OCI-LY7 (cell line): Measurements from ENCODE around the gene MRRF. TPM values are rescaled to one million over a fixed set of nuclear protein-coding genes. Genes with fewer than 3 reads are reported as not detected.

Source experiments
- BruUV-seq: library from RNA; stranded (reverse); fragments of 400-500 nt; replicated peaks from 2 replicates; lab custom pipeline; 2021; lab: Mats Ljungman, UMichigan
- CTCF ChIA-PET: fragments of 300-600 bp; sonication (Branson Sonifier 250); formaldehyde crosslinking; loops from one replicate; lab custom pipeline; 2022; ENCODE audit warnings: antibody characterized with exemption; ENCODE audit not compliant: unreplicated experiment; lab: Charles Lee
- POLR2A ChIA-PET: fragments of 300-600 bp; sonication (Branson Sonifier 250); formaldehyde crosslinking; loops from one replicate; lab custom pipeline; 2022; ENCODE audit warnings: antibody characterized with exemption; lab: Charles Lee
- DNase-seq: peaks from one replicate; pipeline ENCODE4 v3.0.0-alpha.2; 2015; ENCODE audit warnings: low spot score
- H2AFZ ChIP-seq: fragments of 200-600 bp; sonication (generic), shearing (Covaris generic); 2 replicates; pipeline ENCODE4 v1.6.1; 2014; ENCODE audit warnings: mild to moderate bottlenecking, antibody characterized with exemption, low read length, moderate library complexity
- H3K27ac ChIP-seq: fragments of 200-600 bp; sonication (generic); 2 replicates; pipeline ENCODE4 v1.5.1; 2014; ENCODE audit warnings: mixed run types, low read depth, mild to moderate bottlenecking, moderate library complexity, low read length, inconsistent platforms; ENCODE audit not compliant: poor library complexity, severe bottlenecking
- H3K36me3 ChIP-seq: fragments of 200-600 bp; sonication (generic); 2 replicates; pipeline ENCODE4 v1.6.1; 2014; ENCODE audit warnings: mild to moderate bottlenecking, antibody characterized with exemption, low read length, moderate library complexity, mixed read lengths; ENCODE audit not compliant: insufficient read depth
- H3K4me1 ChIP-seq: fragments of 200-600 bp; sonication (generic); 2 replicates; pipeline ENCODE4 v1.5.1; 2014; ENCODE audit warnings: mild to moderate bottlenecking, low read length; ENCODE audit not compliant: insufficient read depth, poor library complexity, severe bottlenecking
- H3K4me2 ChIP-seq: fragments of 200-600 bp; sonication (generic); 2 replicates; pipeline ENCODE4 v1.6.1; 2014; ENCODE audit warnings: mild to moderate bottlenecking, low read length
- H3K4me3 ChIP-seq: fragments of 200-600 bp; sonication (generic); 2 replicates; pipeline ENCODE4 v1.5.1; 2014; ENCODE audit warnings: mild to moderate bottlenecking, low read depth, low read length; ENCODE audit not compliant: poor library complexity, severe bottlenecking
- H3K79me2 ChIP-seq: fragments of 200-600 bp; sonication (generic); 2 replicates; pipeline ENCODE4 v1.6.1; 2016; ENCODE audit warnings: low read depth, mild to moderate bottlenecking, low read length, moderate library complexity, mixed read lengths; ENCODE audit not compliant: insufficient read depth
- H3K9me2 ChIP-seq: fragments of 200-600 bp; sonication (generic); 2 replicates; pipeline ENCODE4 v1.6.1; 2016; ENCODE audit warnings: mild to moderate bottlenecking, low read length, mixed read lengths; ENCODE audit not compliant: insufficient read depth
- H3K9me3 ChIP-seq: fragments of 200-600 bp; sonication (generic); 2 replicates; pipeline ENCODE4 v1.6.1; 2014; ENCODE audit warnings: mild to moderate bottlenecking, mixed run types, low read length, mixed read lengths
- H4K20me1 ChIP-seq: fragments of 200-600 bp; sonication (generic); 2 replicates; pipeline ENCODE4 v1.6.1; 2014; ENCODE audit warnings: mild to moderate bottlenecking, antibody characterized with exemption, low read length, moderate library complexity, mixed read lengths; ENCODE audit not compliant: insufficient read depth
- CTCF ChIP-seq: fragments of 200-600 bp; sonication (generic); conservative IDR thresholded peaks from 2 replicates; pipeline ENCODE4 v1.5.1; 2014; ENCODE audit warnings: mild to moderate bottlenecking, antibody characterized with exemption, low read length, moderate library complexity, mixed read lengths
- EZH2phosphoT487 ChIP-seq: fragments of 200-600 bp; sonication (generic); IDR thresholded peaks from 2 replicates; pipeline ENCODE4 v1.6.1; 2018; ENCODE audit warnings: low read depth, borderline replicate concordance, mild to moderate bottlenecking, mixed run types, antibody characterized with exemption, low read length, moderate library complexity, mixed read lengths
- intact Hi-C: fragments of 100-400 bp; cut with micrococcal nuclease; formaldehyde crosslinking; loops from one replicate; pipeline ENCODE4 v1.10.0; 2022; ENCODE audit not compliant: unreplicated experiment
- total RNA-seq, 2 experiments: library from RNA; depleted of rRNA in 1 of 2; stranded (reverse); fragments of >200 nt in 1 of 2; shearing (Covaris generic) in 1 of 2; gene quantifications; 2 replicates each; pipeline ENCODE4 v1.2.3, GENCODE V29; 2014 to 2022

Gene MRRF
- total RNA-seq, 2 experiments from 2014 or later, result 46.1 to 53.2 TPM

GRCh38 chr9:122239722-122240121 is 25.0 kb upstream of the MRRF start:
- Histone ChIP-seq H3K4me2 (no peak overlapping the region), H3K4me3 (no peak overlapping the region), H3K36me3 (peaks cover 62% of the 10 kb centered on the region), H3K9me3 (no peaks in the 10 kb centered on the region), H3K79me2 (no peaks in the 10 kb centered on the region), H3K9me2 (no peaks in the 10 kb centered on the region), H3K4me1 (no peaks in the 10 kb centered on the region), H4K20me1 (no peaks in the 10 kb centered on the region), H3K27ac (no peak overlapping the region), H2AFZ (no peak overlapping the region)
- POLR2A ChIA-PET, result no interaction called here
- BruUV-seq, result no TSS peak
- DNase-seq, result no peak
- intact Hi-C loops, result no loop called here
- TF ChIP-seq EZH2phosphoT487 (no peak), CTCF (no peak)
- CTCF ChIA-PET, result no interaction called here

- Histone ChIP-seq H3K4me1 (no peaks in the 10 kb centered on the region), H2AFZ (no peak overlapping the region), H3K4me3 (no peak overlapping the region), H4K20me1 (no peaks in the 10 kb centered on the region), H3K4me2 (no peak overlapping the region), H3K9me3 (no peaks in the 10 kb centered on the region), H3K27ac (no peak overlapping the region), H3K79me2 (no peaks in the 10 kb centered on the region), H3K9me2 (no peaks in the 10 kb centered on the region), H3K36me3 (peaks cover 87% of the 10 kb centered on the region)
- CTCF ChIA-PET, result no interaction called here
- BruUV-seq, result no TSS peak
- no peak for DNase-seq
- POLR2A ChIA-PET, result no interaction called here
- intact Hi-C loops, result no loop called here
- TF ChIP-seq EZH2phosphoT487, result no peak
These were observed 20.3 kb upstream of the MRRF start for GRCh38 chr9:122244349-122244748.

GRCh38 chr9:122246666-122247065 is 18.0 kb upstream of the MRRF start:
- peaks cover 87% of the 10 kb centered on the region for H3K36me3 ChIP-seq
- H3K4me3 ChIP-seq, result no peak overlapping the region
- no peak overlapping the region for H2AFZ ChIP-seq
- no peaks in the 10 kb centered on the region for H3K9me2 ChIP-seq
- CTCF ChIA-PET, result no interaction called here
- DNase-seq, result no peak
- H3K4me1 ChIP-seq, result no peaks in the 10 kb centered on the region
- TF ChIP-seq EZH2phosphoT487, result no peak
- TF ChIP-seq CTCF, result no peak
- no peak overlapping the region for H3K27ac ChIP-seq
- no TSS peak for BruUV-seq
- no peaks in the 10 kb centered on the region for H3K79me2 ChIP-seq
- H3K4me2 ChIP-seq, result no peak overlapping the region
- H3K9me3 ChIP-seq, result no peaks in the 10 kb centered on the region
- no peaks in the 10 kb centered on the region for H4K20me1 ChIP-seq
- POLR2A ChIA-PET, result no interaction called here
- intact Hi-C loops, result no loop called here
